ENCODE data around the gene KCNF1.

The KCNF1 gene

DNA sequence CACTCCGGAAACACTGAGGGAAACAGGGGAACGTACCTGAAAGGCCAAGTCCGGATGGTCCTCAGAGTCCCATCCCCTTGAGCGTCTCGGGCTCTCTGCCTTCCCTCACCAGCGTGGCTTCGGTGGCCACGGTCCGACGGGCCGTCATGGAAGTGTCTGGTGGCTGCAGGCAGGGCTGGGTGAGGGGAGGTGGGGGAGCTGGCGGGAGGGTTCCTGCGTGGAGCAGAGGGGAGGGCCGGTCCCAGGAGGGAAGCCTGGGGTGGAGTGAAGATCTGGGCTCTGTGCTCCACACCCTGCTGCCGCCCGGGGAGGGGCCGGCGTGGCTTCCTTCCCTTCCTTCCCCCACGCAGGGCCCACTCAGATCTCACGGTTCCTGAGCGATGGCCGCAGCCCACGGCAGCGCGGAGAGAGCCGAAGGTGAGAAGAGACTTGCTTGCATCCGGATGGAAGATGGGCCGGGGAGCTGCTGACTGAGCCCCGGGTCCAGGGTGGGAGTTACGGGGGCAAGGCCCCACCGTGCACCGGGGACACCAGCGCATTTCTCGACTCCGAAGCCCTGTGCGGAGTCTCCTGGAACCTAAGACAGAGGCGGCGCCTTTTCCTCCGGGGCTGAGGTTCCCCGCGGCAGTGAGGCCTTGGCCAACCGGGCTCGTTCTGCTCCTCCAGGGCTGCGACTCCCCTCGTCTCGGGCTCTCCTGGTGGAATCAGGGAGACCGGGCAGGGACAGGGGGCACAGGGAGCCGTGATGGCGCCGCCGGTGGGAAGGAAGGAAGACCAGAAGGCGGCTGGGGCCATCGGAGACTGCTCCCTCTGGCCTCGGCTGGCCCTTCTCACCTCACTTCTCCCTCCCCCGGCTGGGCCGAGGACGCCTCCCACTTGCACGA, 49.1 kb downstream of the KCNF1 start:
- TF ChIP-seq CTCF (IDR thresholded peaks at IDR 0.05; ENCODE audit: insufficient read depth, missing control alignments) = no peak
- DNase-seq (ENCODE audit: insufficient read length, low spot score) (no peak), FAIRE-seq (no peak)

GRCh38 chr2:10961490-10961875, 49.7 kb downstream of the KCNF1 start:
- TF ChIP-seq CTCF (IDR thresholded peaks at IDR 0.05; ENCODE audit: insufficient read depth, missing control alignments) = no peak
- DNase-seq (ENCODE audit: insufficient read length, low spot score) (no peak), FAIRE-seq (no peak)

GRCh38 chr2:10962004-10962403, 50.3 kb downstream of the KCNF1 start:
- TF ChIP-seq CTCF (IDR thresholded peaks at IDR 0.05; ENCODE audit: insufficient read depth, missing control alignments) = no peak
- FAIRE-seq = no peak
- DNase-seq (ENCODE audit: insufficient read length, low spot score) = no peak

- no peak for FAIRE-seq
Observed at GRCh38 chr2:10963155-10963554, 51.4 kb downstream of the KCNF1 start.

More at GRCh38 chr2:10963155-10963554, 51.4 kb downstream of the KCNF1 start:
- TF ChIP-seq CTCF (IDR thresholded peaks at IDR 0.05; ENCODE audit: insufficient read depth, missing control alignments) = no peak
- no peak for DNase-seq (ENCODE audit: insufficient read length, low spot score)

Measured in D721Med (cell line).